HG02938 (cell line): ENCODE data around the gene CDCA5.

ENCODE experiments used
- ATAC-seq: cut with Tn5 transposase; IDR thresholded peaks from one replicate; pipeline ENCODE4 v1.9.1; 2021; ENCODE audit warnings: mild to moderate bottlenecking, moderate library complexity; ENCODE audit not compliant: unreplicated experiment

Gene CDCA5

DNA sequence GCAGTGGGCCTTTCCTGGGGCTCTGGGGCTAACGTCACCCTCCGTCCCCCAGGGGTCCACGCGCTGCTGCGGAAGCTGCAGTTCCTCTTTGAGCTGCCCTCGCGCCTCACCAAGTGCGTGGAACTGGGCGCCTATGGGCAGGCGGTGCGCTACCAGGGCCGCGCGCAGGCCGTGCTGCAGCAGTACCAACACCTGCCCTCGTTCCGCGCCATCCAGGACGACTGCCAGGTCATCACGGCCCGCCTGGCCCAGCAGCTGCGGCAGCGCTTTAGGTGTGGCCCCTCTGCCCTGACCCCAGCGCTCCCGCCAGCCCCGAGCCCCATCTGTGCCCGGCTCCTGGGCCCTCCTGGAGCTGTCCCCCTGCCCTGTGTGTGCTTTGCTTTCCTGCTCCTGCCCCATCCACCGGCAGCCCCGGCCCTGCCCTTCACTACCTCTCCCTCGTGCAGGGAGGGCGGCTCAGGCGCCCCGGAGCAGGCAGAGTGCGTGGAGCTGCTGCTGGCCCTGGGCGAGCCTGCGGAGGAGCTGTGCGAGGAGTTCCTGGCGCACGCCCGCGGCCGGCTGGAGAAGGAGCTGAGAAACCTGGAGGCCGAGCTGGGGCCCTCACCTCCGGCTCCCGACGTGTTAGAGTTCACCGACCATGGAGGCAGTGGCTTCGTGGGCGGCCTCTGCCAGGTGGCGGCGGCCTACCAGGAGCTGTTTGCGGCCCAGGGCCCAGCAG, 24.1 kb upstream of the CDCA5 start:
- ATAC-seq, result no peak

DNA sequence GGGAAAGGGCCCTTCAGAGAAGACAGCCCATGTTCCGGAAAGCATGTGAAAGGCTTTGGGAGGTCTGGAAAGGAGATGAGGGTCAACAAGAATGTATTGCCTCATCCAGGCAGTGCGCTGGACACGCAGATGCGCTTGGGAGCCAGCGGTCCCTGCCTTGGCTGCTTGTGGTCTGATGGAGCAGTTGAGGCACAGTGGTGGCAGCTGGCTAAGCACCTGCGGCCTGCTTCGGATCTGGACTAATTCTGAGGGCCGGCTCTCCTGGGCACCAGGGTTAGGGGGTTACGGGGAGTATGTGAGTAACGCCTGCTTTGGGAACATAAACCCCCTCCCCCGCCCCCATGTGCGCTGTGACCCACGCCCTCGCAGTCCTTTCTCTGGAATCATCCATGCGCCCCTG, 23.2 kb upstream of the CDCA5 start:
- ATAC-seq, result no peak

DNA sequence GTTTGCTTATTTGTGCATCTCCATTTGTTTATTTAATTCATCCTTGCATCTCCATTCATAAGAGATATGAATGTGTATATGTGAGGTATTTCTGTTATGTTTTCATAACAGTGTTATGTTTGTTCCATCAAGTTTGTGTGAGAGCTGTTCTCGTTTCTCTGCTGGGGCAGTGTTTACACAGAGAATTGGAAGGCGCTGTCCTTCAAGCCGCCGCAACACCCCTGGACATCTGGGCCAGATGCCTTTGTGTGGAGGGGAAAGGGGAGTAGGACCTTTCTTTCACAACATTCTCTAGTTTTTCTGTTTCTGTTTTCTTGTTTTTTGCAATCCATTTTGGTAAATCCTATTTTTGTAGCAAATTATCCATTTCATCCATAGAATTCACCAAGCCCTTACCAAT, 20.8 kb upstream of the CDCA5 start:
- ATAC-seq, result no peak

DNA sequence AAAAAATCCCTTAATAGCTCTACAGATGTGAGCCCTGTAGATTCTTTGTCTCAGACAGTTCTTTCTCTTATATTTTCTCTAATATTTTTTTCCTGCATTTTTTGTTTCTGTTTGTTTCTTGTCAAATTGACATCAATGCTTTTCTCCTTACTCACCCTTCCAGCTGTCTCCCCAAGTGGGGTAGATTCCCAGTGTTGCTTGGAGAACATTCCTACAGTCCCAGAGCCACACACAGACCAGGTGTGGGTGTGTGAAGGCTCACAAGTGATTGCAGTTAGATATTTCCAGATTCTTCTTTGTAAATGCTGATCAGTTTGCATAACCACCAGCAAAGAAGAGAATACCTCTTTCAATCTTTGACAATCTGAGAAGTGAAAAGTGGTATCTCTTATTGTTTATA, 19.6 kb upstream of the CDCA5 start:
- no peak for ATAC-seq

DNA sequence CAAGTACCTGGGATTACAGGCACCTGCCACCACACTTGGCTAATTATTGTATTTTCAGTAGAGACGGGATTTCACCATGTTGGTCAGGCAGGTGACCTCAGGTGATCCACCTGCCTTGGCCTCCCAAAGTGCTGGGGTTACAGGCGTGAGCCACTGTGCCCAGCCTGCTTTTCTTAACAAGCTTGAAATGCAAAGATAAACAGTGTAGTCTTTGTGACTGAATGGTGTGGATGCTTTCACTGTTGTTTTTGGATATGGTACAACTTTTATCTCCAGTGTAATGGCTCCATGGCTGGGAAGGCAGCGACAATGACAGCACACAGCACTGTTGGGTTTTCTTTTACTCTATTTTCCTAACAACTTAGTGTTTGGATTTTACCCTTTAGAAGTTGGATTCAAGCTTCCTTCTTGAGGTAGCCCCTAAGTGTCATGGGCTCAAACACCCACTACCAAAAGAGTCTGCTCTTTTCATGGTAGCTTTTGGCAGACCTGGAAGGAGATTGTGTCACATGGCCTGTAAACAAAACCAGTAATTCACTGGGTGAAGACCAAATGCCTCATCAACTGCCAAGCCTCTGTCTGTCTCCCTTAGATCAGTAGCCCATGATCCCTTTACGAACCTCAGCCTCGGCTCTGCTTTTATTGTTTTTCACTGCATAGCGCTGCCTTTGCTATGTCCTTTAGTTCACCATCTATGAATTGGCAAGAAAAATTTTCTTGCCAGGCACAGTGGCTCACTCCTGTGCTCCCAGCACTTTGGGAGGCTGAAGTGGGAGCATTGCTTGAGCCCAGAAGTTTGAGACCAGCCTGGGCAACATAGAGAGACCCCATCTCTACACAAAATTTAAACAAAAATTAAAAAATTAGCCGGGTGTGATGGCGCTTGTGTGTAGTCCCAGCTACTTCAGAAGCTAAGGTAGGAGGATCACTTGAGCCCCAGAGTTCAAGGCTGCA, 18.6 kb upstream of the CDCA5 start:
- no peak for ATAC-seq

DNA sequence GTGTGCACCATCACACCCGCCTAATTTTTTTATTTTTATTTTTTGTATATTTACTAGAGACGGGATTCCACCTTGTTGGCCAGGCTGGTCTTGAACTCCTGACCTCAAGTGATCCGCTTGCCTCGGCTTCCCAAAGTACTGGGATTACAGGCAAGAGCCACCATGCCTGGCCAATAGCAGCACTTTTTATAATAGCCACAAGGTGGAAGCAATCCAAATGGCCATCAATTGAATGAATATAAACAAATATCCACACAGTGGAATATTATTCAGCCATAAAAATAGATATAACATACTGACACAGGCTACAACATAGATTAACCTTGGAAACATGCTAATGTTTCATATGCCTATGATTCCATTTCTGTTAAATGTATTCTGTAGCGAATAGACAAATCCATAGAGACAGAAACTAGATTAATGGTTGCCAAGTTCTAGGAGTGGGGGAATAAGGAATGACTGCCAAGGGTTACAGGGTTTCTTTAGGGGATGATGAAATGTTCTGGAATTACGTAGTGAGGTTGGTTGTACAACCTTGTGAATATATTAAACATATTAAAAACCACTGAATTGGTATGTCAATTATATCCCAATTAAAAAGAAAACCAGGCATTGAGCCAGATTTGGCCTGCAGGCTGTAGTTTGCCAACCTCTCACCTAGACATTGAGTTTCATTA, 17.0 kb upstream of the CDCA5 start:
- no peak for ATAC-seq

DNA sequence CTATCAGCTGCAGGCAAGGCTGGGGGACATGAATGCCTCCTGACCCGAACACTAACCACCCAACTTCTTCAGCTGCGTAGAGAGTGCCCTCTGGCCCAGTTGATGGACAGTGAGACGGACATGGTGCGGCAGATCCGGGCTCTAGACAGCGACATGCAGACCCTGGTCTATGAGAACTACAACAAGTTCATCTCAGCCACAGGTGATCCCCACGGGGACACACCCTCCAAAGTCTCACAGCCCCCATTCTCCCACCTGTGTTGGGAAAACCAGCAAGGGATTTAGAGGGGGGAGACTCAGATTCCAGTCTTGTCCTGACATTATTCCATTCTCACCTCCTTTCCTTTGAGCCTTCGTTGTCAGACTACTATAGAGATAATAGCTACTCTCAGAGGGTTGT, 13.1 kb upstream of the CDCA5 start:
- ATAC-seq, result no peak

DNA sequence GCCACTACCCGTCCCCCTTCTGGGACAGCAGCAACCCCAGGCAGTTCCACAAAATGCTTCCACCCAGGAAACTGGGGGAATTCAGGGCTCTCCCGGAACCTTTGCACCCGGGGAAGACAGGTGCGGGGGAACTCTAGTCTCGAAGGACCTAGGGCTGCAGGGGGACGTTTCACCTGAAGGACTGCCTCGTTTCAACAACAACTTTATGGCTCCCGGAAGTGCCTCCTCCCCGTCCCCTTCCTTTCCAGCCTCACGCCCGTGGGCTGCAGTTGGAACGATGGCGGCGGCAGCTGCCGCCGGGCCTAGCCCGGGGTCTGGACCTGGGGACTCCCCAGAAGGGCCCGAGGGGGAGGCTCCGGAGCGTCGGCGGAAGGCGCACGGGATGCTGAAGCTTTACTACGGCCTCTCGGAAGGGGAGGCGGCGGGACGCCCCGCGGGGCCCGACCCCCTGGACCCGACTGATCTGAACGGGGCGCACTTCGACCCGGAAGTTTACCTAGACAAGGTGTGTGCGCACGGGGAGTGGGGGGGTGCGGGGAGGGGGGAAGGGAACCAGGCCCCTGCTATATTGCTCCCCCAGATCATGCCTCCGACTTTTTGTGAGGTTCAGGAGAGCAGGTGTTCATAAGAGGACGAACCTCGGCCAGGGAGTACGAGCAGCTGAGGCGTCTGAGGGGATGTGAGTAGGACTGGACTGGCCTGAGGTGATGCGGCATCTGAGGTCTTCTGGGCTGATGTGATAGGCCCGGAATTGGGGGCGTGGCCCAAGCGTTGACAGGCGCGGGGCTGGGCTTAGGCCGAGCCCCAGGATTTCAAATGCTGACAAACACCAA, 12.3 kb upstream of the CDCA5 start, which contains the start of gene VPS51:
TSS of gene VPS51 (plus strand) at position 241 of the 833 bp plus-strand sequence. CDS start at position 278, 37 bp downstream.
- ATAC-seq, result peak; percentile 89

DNA sequence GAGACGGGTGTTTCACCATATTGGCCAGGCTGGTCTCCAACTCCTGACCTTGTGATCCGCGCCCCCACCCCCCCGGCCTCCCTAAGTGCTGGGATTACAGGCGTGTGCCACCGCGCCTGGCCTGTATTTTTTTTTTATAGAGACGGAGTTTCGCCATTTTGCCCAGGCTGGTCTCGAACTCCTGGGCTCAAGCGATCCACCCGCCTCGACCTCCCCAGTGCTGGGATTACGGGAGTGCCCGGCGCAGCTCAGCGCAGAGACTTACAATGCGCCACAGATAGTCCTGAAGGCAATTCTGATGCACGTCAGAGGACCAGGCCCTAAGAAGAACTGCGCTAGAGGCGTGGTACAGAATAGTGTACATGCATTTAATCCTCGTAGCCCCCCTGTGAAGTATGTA, 11.6 kb upstream of the CDCA5 start:
- ATAC-seq, result no peak

DNA sequence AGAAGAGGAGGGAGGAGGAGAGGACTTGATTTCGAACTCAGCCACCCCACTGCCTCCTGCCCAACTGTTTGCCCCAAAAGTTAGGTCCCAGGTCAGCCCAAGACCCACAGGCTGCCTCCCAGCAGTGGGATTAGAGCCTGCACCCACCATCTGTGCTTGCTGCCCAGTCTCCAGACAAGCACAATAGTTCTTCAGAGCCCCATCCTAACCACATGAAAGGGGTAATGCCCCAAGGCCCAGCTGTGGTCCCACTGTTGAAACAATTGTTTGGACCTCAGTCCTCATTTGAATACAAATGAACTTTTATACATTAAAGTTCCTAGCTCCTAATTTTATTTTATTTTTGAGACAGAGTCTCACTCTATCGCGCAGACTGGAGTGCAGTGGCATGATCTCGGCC, 6.8 kb upstream of the CDCA5 start:
- ATAC-seq, result no peak

DNA sequence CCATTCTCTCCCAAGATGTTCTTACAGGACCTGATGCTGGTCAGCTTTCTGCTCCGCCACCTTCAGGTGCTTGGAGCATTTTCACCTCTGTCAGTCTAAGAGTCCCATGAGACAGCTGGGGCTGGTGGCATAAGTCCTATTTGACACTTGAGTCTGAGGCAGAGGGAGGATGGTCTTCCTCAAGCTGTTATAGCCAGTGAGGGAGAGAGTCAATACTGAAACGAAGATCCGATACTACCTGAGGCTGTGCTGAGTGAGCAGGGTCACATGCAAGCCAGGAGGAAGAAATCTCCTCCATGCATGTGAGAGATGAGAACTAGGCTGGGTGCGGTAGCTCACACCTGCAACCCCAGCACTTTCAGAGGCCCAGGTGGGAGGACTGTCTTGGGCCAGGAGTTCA, 5.8 kb upstream of the CDCA5 start:
- no peak for ATAC-seq

DNA sequence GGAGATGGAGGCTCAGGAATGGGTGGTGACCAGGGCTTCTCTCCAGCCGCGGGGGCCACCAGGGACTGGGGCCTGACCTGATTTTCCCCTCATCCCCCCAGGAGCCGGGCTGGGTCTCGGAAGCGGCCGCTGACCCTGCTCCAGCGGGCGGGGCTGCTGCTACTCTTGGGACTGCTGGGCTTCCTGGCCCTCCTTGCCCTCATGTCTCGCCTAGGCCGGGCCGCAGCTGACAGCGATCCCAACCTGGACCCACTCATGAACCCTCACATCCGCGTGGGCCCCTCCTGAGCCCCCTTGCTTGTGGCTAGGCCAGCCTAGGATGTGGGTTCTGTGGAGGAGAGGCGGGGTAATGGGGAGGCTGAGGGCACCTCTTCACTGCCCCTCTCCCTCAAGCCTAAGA, 4.0 kb upstream of the CDCA5 start:
- ATAC-seq, result no peak

DNA sequence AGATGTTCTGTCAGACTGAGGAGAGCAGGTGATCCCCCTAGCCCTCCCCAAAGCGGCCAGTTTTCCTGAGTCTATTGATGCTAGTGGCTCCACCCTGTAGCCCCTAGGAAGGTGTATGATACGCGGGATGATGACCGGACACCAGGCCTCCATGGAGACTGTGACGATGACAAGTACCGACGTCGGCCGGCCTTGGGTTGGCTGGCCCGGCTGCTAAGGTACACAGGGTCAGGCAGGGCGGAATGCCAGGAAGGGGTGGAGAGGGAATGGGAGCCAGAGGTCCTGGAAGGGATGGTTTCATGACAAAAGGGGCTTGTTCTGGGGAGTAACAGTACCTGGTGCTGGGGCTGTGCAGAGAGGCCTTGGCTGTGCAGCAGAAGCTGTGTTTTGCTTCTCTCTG, 3.4 kb upstream of the CDCA5 start:
- ATAC-seq, result no peak

DNA sequence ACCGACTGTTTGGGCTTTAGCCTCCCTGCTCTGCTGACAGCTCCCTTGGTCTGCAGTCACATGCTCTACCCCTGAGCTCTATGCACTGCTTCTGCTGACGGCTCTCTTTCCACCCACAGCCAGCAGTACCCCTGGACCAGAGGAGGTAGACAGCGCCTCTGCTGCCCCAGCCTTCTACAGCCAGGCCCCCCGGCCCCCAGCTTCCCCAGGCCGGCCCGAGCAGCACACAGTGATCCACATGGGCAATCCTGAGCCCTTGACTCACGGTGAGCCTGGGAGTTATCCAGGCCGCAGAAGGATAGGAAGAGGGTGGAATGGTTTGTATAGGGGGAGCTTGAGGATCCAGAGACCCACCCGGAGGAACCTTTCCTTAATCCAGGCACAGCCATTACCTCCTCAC, 3.0 kb upstream of the CDCA5 start:
- ATAC-seq, result no peak

DNA sequence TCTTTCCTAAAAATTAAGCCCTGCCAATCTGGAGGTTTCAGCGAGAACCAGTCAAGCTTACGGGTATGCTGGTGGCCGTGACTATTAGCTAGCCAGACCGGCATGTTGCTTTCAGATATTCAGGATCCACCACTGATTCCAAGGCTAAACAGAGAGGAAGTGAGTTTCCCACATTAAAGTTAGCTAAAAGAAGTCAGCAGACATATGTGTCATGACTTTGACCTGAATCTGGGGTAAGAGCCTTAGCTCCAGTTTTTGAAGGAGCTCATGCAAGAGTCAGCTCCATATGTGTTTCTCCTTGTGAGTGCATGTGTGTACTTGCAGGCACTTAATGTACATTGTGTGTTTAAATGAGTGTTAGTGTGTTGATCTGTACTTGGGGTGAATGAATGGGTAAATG, 1.6 kb upstream of the CDCA5 start:
- no peak for ATAC-seq

DNA sequence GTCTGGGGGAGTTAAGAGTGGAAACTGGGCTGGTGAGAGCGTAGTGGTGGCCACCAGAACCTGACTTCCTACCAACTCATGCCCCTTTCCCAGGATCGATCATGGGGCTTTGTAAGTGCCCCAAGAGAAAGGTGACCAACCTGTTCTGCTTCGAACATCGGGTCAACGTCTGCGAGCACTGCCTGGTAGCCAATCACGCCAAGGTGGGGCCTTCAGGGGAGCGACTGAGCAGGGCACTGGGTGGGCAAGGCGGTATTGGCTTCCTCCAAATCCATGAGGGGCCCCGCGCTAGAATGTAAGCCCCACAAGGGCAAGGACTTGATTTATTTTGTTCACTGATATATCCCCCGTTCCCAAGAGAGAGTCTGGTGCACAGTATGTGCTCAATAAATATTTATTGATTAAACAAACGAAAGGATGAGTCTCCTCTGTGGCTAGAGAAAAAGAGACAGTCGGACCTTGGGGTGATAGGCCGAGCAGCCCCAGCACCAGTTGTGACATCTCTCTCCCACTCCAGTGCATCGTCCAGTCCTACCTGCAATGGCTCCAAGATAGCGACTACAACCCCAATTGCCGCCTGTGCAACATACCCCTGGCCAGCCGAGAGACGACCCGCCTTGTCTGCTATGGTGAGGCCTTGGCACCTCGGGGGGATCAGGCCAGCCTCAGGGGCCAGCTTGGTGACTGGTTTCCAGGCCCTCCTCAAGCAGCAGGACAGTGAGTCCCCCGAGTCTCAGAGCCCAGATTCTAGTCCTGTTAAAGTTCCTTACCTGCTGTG, 947 bp upstream of the CDCA5 start:
- ATAC-seq, result peak; percentile 14

DNA sequence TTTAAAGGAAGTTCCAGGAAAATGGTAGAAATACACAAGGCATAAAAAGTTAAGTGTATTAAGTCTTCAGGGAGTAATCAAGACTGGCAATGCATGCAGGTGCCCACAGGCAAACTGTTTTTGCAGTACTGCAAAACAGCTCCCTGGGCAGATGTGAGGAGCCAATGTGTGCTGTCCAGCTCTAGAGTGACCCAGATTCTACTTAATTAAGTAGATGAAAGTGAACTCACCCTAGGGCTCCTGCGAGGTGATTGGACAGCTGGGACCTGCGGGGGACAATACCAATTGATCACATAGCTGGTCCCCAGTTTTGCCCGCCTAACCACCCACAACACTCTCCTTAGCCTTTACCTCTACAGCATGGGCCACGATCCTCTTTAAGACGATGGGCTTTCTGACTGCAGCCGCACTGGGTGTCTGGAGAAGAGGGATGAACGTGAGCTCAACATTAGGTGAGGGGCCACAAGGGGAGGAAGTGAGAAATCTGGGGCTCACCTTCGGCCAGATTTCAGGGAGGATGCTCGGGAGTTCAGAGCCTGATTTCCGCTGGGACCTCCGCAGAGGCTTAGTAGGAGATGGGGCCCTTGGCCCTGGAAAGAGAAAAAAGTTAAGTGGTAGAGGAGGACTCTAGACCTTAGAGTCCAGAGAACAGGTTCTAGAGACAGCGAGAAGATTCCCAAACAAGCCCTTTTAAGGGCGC, 556 bp downstream of the CDCA5 start:
- ATAC-seq, result peak; percentile 27

DNA sequence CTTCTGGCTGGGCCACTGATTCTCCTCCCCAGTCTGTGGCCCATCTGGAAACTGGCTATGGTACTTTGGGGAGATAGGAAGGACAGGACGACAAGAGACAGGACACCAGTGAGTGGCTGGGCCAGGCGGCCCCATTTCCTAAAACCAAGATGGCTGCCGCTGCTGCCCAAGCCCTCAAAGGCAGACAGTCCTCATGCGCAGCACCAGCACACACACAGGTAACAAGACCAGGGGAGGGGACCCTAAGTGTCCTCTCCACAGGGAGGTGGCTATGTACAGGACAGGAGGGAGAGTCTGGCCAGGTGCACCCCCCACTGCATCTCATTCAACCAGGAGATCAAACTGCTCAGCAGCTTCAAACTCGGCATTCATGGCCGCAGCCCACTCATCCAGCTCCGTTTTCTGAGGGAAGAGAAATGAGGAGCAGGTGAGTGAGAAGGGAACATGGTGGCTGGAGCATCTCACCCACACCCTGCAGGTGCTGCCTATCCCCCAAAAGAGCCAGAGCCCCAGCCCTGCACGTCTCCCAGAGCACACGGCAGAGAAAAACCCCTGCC, 5.0 kb downstream of the CDCA5 start:
- ATAC-seq, result no peak

DNA sequence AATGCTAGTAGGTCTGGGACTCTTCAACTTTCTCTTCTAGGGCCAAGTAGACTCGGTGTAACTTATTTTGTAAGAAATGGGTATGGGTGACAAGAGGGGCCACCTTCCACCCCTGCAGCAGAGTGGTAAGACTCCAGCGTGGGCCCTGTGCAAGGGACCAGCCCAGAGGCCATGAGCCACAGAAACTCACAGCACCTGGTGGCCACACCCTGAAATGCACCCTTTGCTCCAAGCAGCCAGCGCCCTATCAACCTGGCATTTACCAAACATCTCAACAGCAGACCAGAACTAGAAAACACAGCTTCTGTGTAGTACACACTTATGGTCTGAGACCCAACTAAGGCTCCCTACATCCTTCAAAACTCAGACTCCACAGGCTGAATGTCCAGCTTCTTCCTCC, 5.7 kb downstream of the CDCA5 start:
- ATAC-seq, result no peak
